Ascending aorta (tissue), 2 donors: ENCODE data around the gene CEMIP. TPM values are rescaled to one million over a fixed set of nuclear protein-coding genes. Genes with fewer than 3 reads are reported as not detected.

ENCODE experiments used
- DNase-seq, 2 donors: peaks; one replicate each; pipeline ENCODE4 v3.0.0-alpha.2; 2019; ENCODE audit warnings: low spot score in 2 of 2
- H3K27ac ChIP-seq, 2 donors: fragments of 200-600 bp; sonication (generic); one replicate each; pipeline ENCODE4 v1.5.1; 2016 to 2017; ENCODE audit warnings: mild to moderate bottlenecking in 1 of 2
- H3K27me3 ChIP-seq: fragments of 200-600 bp; sonication (generic); one replicate; pipeline ENCODE4 v1.5.1; 2017
- H3K36me3 ChIP-seq, 2 donors: fragments of 200-600 bp; sonication (generic); one replicate each; pipeline ENCODE4 v1.5.1; 2016
- H3K4me1 ChIP-seq, 2 donors: fragments of 200-600 bp; sonication (generic); one replicate each; pipeline ENCODE4 v1.5.1; 2016 to 2017; ENCODE audit warnings: mild to moderate bottlenecking in 1 of 2
- H3K4me3 ChIP-seq, 2 donors: fragments of 200-600 bp; sonication (generic); one replicate each; pipeline ENCODE4 v1.5.1; 2016 to 2017; ENCODE audit warnings: mild to moderate bottlenecking in 1 of 2
- H3K9me3 ChIP-seq, 2 donors: fragments of 200-600 bp; sonication (generic); one replicate each; pipeline ENCODE4 v1.5.1; 2016
- CTCF ChIP-seq, 3 experiments: fragments of 200-600 bp in 2 of 3; fragments of 450-650 bp in 1 of 3; sonication (generic) in 2 of 3; IDR thresholded peaks; one replicate each; pipeline ENCODE4 v1.5.1; 2016 to 2019; ENCODE audit warnings: antibody characterized with exemption in 3 of 3, mild to moderate bottlenecking in 1 of 3, moderate library complexity in 1 of 3
- intact Hi-C: fragments of 100-400 bp; cut with DNase I; formaldehyde crosslinking; loops from one replicate; pipeline ENCODE4 v1.15.1; 2023
- total RNA-seq: library from RNA; depleted of rRNA; stranded (reverse); fragments of >200 nt; gene quantifications from one replicate; pipeline ENCODE4 v1.1.0, GENCODE V29; 2016

Gene CEMIP
- total RNA-seq, 1 donor from 2014 or later, result not detected

GRCh38 chr15:80974914-80975313 is 195.7 kb downstream of the CEMIP start:
- no peak overlapping the region for H3K27ac ChIP-seq
- no peak for DNase-seq
- H3K4me1 ChIP-seq, result peaks cover 5 to 14% of the 10 kb centered on the region in 2 donors
- intact Hi-C loops, result loop anchor here (5.0 to 10.0 kb wide), 2 partner anchors 480 to 518 kb away; no protein-coding TSS in a partner anchor
- peaks cover 4 to 10% of the 10 kb centered on the region in 2 donors for H3K36me3 ChIP-seq
- no peak overlapping the region for H3K4me3 ChIP-seq
- no peaks in the 10 kb centered on the region for H3K27me3 ChIP-seq
- TF ChIP-seq CTCF (IDR thresholded peaks at IDR 0.05), result no peak
- H3K9me3 ChIP-seq, result no peaks in the 10 kb centered on the region

- intact Hi-C loops, result loop anchor here (10.0 kb wide), 1 partner anchor 482 kb away; no protein-coding TSS in a partner anchor
- TF ChIP-seq CTCF (IDR thresholded peaks at IDR 0.05), result no peak
- Histone ChIP-seq H3K36me3 (peaks cover 21% of the 10 kb centered on the region in 2 donors), H3K9me3 (no peaks in the 10 kb centered on the region), H3K27ac (peak overlapping the region; percentile 41), H3K4me1 (peaks cover 5 to 14% of the 10 kb centered on the region in 2 donors), H3K27me3 (no peaks in the 10 kb centered on the region), H3K4me3 (no peak overlapping the region)
- DNase-seq, result peak in 1 of 2 donors; percentile 54
Measured at GRCh38 chr15:80976851-80977250, 197.7 kb downstream of the CEMIP start.

- H3K4me1 ChIP-seq, result peaks cover 5 to 14% of the 10 kb centered on the region in 2 donors
- no peak overlapping the region for H3K4me3 ChIP-seq
- no peaks in the 10 kb centered on the region for H3K27me3 ChIP-seq
- intact Hi-C loops, result loop anchor here (10.0 kb wide), 1 partner anchor 483 kb away; no protein-coding TSS in a partner anchor
- DNase-seq, result peak in 1 of 2 donors; percentile 70
- no peaks in the 10 kb centered on the region for H3K9me3 ChIP-seq
- H3K27ac ChIP-seq, result peak overlapping the region; percentile 41
- peaks cover 21 to 22% of the 10 kb centered on the region in 2 donors for H3K36me3 ChIP-seq
- TF ChIP-seq CTCF (IDR thresholded peaks at IDR 0.05), result peak; percentile 23 to 43 (median 23)
Measured at GRCh38 chr15:80977627-80978036, 198.5 kb downstream of the CEMIP start.

GRCh38 chr15:80978685-80979329 is 199.6 kb downstream of the CEMIP start:
- peak overlapping the region in 1 of 2 donors; percentile 14 for H3K27ac ChIP-seq
- no peak for TF ChIP-seq CTCF (IDR thresholded peaks at IDR 0.05)
- H3K36me3 ChIP-seq, result peaks cover 21 to 22% of the 10 kb centered on the region in 2 donors
- H3K27me3 ChIP-seq, result no peaks in the 10 kb centered on the region
- no peak overlapping the region for H3K4me3 ChIP-seq
- DNase-seq, result no peak
- intact Hi-C loops, result loop anchor here (10.0 kb wide), 1 partner anchor 484 kb away; no protein-coding TSS in a partner anchor
- H3K4me1 ChIP-seq, result peaks cover 5 to 14% of the 10 kb centered on the region in 2 donors
- no peaks in the 10 kb centered on the region for H3K9me3 ChIP-seq

GRCh38 chr15:80979538-80980200 is 200.5 kb downstream of the CEMIP start:
- intact Hi-C loops, result loop anchor here (10.0 kb wide), 2 partner anchors 485 to 1055 kb away; no protein-coding TSS in a partner anchor
- no peak for DNase-seq
- no peak overlapping the region for H3K27ac ChIP-seq
- H3K9me3 ChIP-seq, result no peaks in the 10 kb centered on the region
- H3K4me1 ChIP-seq, result peaks cover 5 to 14% of the 10 kb centered on the region in 2 donors
- TF ChIP-seq CTCF (IDR thresholded peaks at IDR 0.05), result no peak
- no peak overlapping the region for H3K4me3 ChIP-seq
- H3K27me3 ChIP-seq, result no peaks in the 10 kb centered on the region
- H3K36me3 ChIP-seq, result peaks cover 21 to 22% of the 10 kb centered on the region in 2 donors
